ENCODE results near the gene PAPOLG. TPM values are rescaled to one million over a fixed set of nuclear protein-coding genes. Genes with fewer than 3 reads are reported as not detected.

Gene PAPOLG
- polyA plus RNA-seq: 10.0 and 13.0 TPM in 2 replicates

DNA sequence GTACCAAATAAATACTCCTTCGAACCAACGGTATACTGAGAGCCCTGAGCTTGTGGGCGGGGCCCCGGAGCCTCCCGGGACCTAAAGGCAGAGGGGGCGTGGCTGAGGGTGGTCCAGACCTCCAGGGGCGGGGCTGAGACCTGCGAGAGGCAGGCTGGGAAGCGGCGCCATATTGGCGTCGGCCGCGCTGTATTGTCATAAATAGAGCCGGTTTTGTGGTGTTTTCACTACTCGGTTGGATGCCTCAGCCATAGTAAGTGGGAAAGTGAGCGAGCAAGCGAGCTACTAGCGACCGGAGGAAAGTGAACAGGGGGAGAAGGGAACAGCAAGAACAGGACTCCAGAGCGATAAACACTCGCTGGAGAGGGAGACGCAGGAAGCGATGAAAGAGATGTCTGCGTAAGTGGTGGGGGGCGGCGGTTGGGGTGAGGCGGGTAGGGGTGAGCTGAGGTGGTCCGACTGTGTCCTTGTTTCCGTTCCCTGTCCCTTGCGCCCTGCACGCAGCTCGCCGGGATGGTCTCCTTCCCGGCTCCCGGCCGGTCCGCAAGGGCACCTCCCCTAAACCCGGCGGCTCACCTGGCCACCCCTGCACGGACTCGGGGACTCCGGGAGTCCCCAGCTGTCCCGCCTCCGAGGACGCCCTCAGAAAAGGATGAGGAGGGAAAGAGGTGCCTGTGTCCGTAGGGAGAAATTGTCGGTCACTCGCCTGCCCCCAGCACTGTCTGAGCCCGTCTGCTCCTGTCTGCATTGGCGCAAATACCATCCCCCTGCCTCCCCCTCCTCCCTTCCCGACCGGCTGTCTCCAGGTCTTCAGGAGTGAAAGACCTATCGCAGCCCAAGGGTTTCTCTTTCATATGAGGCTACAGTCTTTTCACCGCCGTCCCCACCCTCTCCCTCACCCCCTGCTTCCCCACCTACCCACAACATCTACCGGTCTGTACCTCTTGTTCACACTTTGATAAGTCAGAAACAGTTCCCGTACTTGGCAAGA, at the start of gene PAPOLG:
Gene PAPOLG (plus strand): TSS at position 172 of the 991 bp plus-strand sequence. CDS start 211 bp downstream, at position 383.

Other genes starting within 250 kb of the PAPOLG start
- gene BCL11A, start 202.6 kb upstream of the PAPOLG start, polyA plus RNA-seq: 195 and 215 TPM in 2 replicates
- gene REL, start 125.3 kb downstream of the PAPOLG start, polyA plus RNA-seq: 3.8 and 4.9 TPM in 2 replicates